Stimulated activated CD4-positive, alpha-beta T cell treated with anti-CD3 and anti-CD28 coated beads, Interleukin-2, amount 100 ng/mL, for 4 hours (primary cell): ENCODE data around the gene DENND1C.

ENCODE experiments used
- DNase-seq: peaks from one replicate; pipeline ENCODE4 v3.0.0-alpha.2; 2020; ENCODE audit warnings: low read depth

DENND1C gene

DNA sequence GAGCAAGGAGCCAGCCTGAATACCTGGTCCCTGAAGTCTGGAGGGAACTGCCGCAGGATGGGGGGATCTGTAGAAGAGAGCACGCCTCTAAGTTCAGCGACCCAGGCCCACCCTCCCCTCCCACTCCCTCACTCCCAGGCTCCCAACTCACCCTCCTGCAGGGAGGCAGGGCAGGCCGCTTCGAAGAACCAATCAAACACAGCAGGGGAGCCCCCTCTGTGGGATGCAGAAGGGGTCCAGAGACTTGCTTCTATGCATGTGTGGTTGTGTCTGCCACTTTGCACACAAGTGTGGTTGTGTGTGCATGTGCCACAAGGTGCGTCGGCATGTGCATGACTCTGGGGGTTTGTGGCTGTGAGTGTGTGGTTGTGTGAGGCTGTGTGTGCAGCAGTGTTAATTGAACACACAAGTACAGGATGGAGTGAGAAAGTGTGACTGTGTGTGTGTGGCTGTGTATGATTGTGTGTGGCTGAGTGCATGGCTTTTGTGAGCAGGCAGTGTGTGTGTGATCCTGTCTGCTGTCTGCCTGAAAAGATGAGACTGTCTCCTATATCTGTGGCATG is 1.7 kb downstream of the DENND1C start:
- no peak for DNase-seq

DNA sequence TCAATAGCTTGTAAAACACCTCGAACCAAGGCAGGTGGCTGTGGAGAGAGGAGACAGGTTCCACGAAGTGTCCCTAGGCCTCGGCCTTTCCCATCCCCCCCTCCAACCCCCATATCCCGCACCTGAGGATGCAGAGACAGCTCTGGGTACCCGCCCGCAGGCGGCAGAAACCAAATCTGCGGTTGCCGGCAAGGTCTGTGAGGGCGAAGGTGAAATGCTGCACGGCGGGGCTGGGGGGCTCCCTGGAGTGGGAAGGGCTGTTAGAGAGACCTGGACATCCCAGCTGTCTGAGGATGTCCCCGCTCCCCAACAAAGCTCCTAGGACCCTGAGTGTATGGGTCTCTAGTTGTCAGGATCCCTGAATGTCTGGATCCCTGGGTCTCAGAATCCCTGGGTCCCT is 2.8 kb downstream of the DENND1C start:
- no peak for DNase-seq

DNA sequence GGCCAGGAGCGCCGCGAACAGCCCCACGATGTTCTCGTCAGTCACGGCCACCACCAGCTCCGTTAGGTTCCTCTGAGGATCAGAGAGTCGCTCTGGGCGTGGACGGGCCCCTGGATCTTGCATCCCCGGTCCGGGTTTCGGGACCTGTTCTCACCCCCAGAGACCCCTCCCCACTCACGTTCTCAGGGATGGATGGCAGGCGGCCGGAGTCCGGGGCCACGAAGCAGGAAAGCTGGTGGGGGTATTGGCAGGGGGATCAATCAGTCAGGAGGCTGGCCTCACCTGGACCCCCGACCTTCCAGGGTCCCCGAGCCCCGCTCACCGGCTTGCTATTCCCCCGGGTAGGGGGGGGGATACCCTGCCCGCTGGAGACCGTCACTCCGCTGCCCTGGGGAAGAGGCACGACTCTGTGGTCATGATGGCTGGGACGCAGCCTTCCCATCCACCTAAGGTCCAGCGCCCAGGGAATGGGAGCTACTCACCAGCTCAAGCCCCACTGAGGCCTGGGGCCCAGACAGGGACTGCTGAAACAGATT is 4.6 kb downstream of the DENND1C start:
- no peak for DNase-seq

DNA sequence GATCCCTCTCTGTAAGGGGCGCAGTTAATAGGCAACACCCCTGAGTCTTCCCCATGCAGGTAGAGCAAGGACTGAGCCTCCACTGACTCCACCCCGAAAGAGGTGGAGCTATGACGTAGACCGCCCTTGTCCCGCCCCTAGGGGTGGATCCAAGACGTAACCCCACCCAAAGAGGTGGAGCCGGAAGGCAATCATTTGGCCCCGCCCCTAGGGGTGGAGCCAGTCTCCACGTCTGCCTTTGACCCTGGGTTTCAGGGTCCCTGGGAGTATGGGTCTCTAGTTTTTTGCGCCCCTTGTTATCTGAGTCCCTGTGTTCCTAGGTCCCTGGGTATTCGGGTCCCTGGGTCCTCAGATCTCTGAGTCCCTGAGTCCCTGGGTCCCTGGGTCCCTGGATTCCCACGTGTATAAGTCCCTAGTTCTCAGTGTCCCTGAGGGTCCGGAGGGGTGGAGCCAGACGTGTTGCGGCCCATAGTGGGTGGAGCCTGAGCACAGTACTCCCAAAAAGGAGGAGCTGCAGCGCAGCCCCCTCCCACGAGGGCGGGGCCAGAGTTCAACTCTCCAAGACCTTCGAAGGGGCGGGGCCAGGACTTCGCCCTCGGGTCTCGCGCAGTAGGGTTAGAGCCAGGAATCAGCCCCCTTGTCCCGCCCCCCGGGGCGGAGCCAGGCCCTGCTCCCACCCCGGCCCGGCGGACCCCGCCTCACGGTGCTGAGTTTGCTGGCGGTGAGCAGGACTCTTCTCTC is 5.3 kb downstream of the DENND1C start:
- peak; percentile 24 for DNase-seq

DNA sequence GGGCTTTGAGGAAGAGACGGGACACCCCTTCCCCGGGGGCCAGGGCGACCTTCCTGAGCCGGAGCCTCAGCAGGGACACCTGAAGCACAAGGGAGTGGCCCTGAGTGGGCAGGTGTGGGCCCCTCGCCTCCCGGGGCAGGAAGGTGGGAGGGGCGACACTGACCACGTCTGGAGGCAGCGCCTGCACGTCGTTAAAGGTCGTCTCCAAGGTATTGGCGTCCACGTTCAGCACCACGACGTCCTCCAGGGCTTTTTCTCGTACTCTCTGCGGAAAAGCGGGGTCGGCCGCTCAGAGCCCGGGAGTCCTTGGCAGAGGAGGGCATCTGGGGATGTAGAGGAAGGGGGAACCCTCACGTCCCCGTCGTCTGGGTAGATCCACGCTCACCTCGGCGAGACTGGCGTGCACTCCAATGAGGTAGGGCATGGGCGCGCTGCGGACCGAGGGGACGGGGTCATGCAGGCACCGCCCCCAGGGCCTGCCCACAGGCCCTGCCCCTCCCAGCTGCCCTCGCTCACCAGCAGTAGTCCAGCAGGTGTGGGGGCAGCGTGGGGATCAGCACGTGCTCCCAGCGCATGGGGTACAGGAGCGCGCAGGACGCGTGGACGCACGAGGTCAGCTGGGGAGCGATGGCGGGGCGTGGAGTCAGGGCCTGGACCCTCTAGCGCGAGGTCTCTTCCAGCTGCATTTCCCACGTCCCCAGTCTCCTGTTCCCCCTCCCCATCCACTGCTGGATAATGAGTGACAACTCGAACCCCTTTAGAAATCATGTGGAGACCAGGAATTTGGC is 6.1 kb downstream of the DENND1C start:
- DNase-seq, result no peak

GRCh38 chr19:6473647-6474046 is 7.9 kb downstream of the DENND1C start:
- DNase-seq, result no peak

GRCh38 chr19:6472713-6473112 is 8.9 kb downstream of the DENND1C start:
- no peak for DNase-seq

GRCh38 chr19:6471076-6471475 is 10.5 kb downstream of the DENND1C start:
- DNase-seq, result no peak

GRCh38 chr19:6470173-6470572 is 11.4 kb downstream of the DENND1C start:
- DNase-seq, result no peak

DNA sequence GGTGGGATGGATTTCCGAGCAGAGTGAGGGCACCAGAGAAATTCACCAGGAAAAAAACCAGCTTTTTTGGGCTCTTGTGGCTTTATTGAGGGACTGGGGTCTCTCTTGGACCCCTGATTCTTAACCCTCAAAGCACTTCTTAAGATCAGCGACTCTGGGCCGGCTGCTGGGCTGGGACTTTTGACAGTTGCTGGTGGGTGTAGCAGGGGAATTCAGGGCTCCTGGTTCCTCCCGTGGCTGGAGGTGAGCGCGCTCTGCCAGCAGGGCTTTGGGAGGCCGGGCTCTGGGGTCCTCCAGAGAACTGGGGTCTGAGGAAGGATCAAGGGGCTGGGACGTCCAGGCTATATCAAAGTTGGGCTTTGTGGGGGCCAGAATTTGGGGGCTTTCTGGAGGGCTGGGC is 14.2 kb downstream of the DENND1C start:
- DNase-seq, result no peak

DNA sequence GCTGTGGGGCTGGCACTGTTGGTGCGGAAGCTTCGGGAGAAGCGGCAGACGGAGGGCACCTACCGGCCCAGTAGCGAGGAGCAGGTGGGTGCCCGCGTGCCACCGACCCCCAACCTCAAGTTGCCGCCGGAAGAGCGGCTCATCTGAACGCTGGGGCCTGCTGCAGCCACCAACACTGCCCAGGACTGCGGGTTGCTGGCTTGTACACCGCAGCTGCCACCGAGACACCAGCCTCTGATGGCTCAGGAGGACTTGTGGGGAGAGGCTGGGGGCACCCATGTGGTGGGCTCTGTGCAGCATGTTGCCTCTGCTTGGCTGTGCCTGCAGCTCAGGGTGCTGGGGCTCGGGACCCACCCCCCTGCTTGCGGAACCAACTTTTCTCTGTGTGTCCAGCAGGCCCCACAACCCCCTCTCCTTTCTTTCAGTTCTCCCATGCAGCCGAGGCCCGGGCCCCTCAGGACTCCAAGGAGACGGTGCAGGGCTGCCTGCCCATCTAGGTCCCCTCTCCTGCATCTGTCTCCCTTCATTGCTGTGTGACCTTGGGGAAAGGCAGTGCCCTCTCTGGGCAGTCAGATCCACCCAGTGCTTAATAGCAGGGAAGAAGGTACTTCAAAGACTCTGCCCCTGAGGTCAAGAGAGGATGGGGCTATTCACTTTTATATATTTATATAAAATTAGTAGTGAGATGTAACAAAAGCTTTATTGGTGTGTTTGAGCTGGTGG is 14.9 kb downstream of the DENND1C start:
- no peak for DNase-seq

- no peak for DNase-seq
These were observed 15.9 kb downstream of the DENND1C start for GRCh38 chr19:6465663-6466062.

- DNase-seq, result no peak
These were observed 16.6 kb downstream of the DENND1C start for GRCh38 chr19:6465006-6465405.

DNA sequence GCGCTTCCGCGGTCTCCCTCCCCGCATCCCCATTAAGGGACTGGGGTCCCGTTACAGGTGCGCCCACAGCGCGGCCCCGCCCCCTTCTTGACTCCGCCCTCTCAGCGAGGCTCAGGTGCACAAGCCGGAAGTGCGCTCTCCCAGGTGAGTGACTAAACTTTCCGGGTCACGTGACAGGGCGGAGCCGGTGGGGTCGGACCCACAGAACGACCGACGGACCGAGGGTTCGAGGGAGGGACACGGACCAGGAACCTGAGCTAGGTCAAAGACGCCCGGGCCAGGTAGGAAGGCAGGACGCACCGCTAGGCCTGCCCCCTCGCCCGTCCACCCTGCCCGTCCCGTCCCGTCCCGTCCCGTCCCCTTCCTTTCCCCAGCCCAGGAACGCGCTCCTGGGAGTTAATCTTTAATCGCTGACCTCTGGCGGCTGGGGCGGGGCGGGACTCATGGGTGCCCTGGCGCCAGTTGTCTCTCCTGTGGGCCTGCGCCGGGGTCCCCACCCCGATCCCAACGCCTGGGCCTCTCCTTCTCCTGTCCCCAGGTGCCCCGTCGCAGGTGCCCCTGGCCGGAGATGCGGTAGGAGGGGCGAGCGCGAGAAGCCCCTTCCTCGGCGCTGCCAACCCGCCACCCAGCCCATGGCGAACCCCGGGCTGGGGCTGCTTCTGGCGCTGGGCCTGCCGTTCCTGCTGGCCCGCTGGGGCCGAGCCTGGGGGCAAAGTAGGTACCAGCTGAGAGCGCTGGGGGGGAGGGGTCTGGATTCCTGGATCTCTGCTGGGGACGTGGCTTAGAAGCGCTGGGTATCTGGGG is 17.3 kb downstream of the DENND1C start, which contains the start of gene CRB3:
Gene CRB3, plus strand, starts transcription at position 202 of the 804 bp plus-strand sequence. Its CDS starts 431 bp downstream, at position 633.
- peak; percentile 42 for DNase-seq

- DNase-seq, result peak; percentile 95
These were observed 21.3 kb downstream of the DENND1C start for GRCh38 chr19:6460099-6460884.

- DNase-seq, result peak; percentile 46
These were observed 22.1 kb downstream of the DENND1C start, which contains the start of gene SLC25A23 for GRCh38 chr19:6459262-6460098. Gene SLC25A23 (minus strand): TSS chr19:6459792. CDS start chr19:6459628, 164 bp downstream.

- no peak for DNase-seq
These were observed 22.8 kb downstream of the DENND1C start for GRCh38 chr19:6458695-6459261.

DNA sequence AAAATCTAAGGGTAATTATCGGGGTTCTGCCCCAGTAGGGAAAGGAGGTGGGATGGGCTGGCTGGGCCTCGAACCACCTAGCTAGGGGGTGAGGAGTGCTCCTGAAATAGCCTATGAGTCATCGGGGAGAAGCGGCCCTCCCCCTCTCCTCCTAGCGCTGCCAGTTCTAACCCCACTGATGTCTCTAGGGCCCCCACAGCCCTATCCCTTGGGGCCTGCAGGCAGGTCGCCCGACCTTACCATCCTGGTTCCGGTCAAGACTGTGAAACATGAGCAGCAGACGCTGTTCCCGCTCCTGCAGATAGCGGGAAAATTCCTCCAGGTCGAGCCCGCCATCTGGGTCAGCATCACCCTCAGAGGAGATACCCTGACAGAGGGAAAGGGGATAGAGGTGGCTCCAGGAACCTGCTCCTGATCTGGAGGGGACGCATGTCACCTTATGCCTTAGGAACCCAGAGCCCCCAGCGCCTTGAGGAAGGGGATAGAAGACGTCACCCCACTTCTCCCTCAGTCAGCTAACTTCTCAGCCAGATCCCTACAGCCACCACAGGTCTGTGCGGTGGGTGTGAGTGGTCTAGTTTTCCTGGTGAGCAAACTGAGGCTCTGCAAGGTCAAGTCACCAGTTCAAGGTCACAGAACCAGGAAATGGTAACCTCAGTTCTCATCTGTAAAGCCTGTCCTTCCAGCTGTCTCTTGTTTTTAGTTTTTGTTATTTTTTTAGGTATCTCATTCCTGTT is 23.5 kb downstream of the DENND1C start:
- DNase-seq, result no peak
